Measurements from ENCODE around the gene GFY. TPM values are rescaled to one million over a fixed set of nuclear protein-coding genes. Genes with fewer than 3 reads are reported as not detected.
A peak's percentile ranks its signal among the peaks of the same experiment; 100 is the strongest.
"Not testable (repeated sequence)": the region's sequence is repeated elsewhere in the genome, so short reads cannot be mapped to it uniquely, and the experiment has no call there.

Gene GFY
- total RNA-seq, 6 donors from 2014 or later: not detected

GRCh38 chr19:49468746-49469447 lies 43.7 kb downstream of the GFY start:
- peaks cover 0 to 33% (median 21%) of the 10 kb centered on the region in 4 donors for H3K36me3 ChIP-seq
- no peak overlapping the region for H3K4me3 ChIP-seq
- 59 to 60% methylated on average over 14 to 15 of the region's 15 CpGs for WGBS, 2 donors
- no peak for TF ChIP-seq CTCF (IDR thresholded peaks at IDR 0.05)
- no peak for TF ChIP-seq POLR2A (IDR thresholded peaks at IDR 0.05)
- TF ChIP-seq POLR2AphosphoS5 (IDR thresholded peaks at IDR 0.05): no peak
- no peak for TF ChIP-seq EP300 (IDR thresholded peaks at IDR 0.05)
- no peaks in the 10 kb centered on the region for H3K27me3 ChIP-seq
- DNase-seq (peak; percentile 46 to 67), ATAC-seq (ENCODE audit: low FRiP score in 2 of 2) (peak; percentile 19 to 92)
- H3K4me1 ChIP-seq: peaks cover 5 to 30% (median 16%) of the 10 kb centered on the region in 4 donors
- peak overlapping the region; percentile 30 to 73 (median 50) for H3K27ac ChIP-seq
- no peaks in the 10 kb centered on the region for H3K9me3 ChIP-seq

- Histone ChIP-seq H3K4me1 (peaks cover 9 to 38% (median 22%) of the 10 kb centered on the region in 4 donors), H3K27ac (peak overlapping the region in 2 of 4 donors; percentile 26 to 52), H3K4me3 (no peak overlapping the region), H3K27me3 (no peaks in the 10 kb centered on the region), H3K36me3 (peaks cover 0 to 22% (median 11%) of the 10 kb centered on the region in 4 donors), H3K9me3 (no peaks in the 10 kb centered on the region)
- ATAC-seq (ENCODE audit: low FRiP score in 2 of 2): no peak
- 68 to 82% methylated on average over 7 to 25 of the region's 25 CpGs for WGBS, 2 donors
- no peak for TF ChIP-seq POLR2A (IDR thresholded peaks at IDR 0.05)
- peak in 3 of 6 experiments; percentile 19 to 41 (median 25) for TF ChIP-seq CTCF (IDR thresholded peaks at IDR 0.05)
- DNase-seq: peak; percentile 43 to 84
Observed at GRCh38 chr19:49469828-49470614, 44.8 kb downstream of the GFY start.

- 65 to 82% methylated on average over 8 of the region's 8 CpGs for WGBS, 2 donors
Observed at GRCh38 chr19:49470615-49470978, 45.4 kb downstream of the GFY start.

GRCh38 chr19:49472936-49473335 lies 47.7 kb downstream of the GFY start:
- H3K4me3 ChIP-seq: no peak overlapping the region
- peak overlapping the region in 3 of 4 donors; percentile 87 to 92 (median 90) for H3K27ac ChIP-seq
- peaks cover 9 to 38% (median 22%) of the 10 kb centered on the region in 4 donors for H3K4me1 ChIP-seq
- no peaks in the 10 kb centered on the region for H3K9me3 ChIP-seq
- ATAC-seq (ENCODE audit: low FRiP score in 2 of 2) (no peak), DNase-seq (no peak)
- H3K36me3 ChIP-seq: peaks cover 0 to 7% (median 0%) of the 10 kb centered on the region in 4 donors
- H3K27me3 ChIP-seq: no peaks in the 10 kb centered on the region
- 58 to 60% methylated on average over 9 of the region's 9 CpGs for WGBS, 2 donors
- no peak for TF ChIP-seq POLR2AphosphoS5 (IDR thresholded peaks at IDR 0.05)
- TF ChIP-seq CTCF (IDR thresholded peaks at IDR 0.05): no peak
- no peak for TF ChIP-seq POLR2A (IDR thresholded peaks at IDR 0.05)
- no peak for TF ChIP-seq EP300 (IDR thresholded peaks at IDR 0.05)

More at GRCh38 chr19:49470615-49470978, 45.4 kb downstream of the GFY start:
- no peak for ATAC-seq (ENCODE audit: low FRiP score in 2 of 2)
- Histone ChIP-seq H3K36me3 (peaks cover 0 to 18% (median 7%) of the 10 kb centered on the region in 4 donors), H3K9me3 (no peaks in the 10 kb centered on the region), H3K27me3 (no peaks in the 10 kb centered on the region), H3K27ac (no peak overlapping the region), H3K4me1 (peaks cover 9 to 38% (median 22%) of the 10 kb centered on the region in 4 donors), H3K4me3 (no peak overlapping the region)
- TF ChIP-seq POLR2AphosphoS5 (IDR thresholded peaks at IDR 0.05) (no peak), CTCF (IDR thresholded peaks at IDR 0.05) (no peak), EP300 (IDR thresholded peaks at IDR 0.05) (no peak), POLR2A (IDR thresholded peaks at IDR 0.05) (no peak)
- DNase-seq: no peak

GRCh38 chr19:49473501-49473867 lies 48.3 kb downstream of the GFY start:
- Histone ChIP-seq H3K4me1 (peaks cover 9 to 35% (median 21%) of the 10 kb centered on the region in 4 donors), H3K27ac (peak overlapping the region; percentile 73 to 92 (median 88)), H3K4me3 (peak overlapping the region in 3 of 4 donors; percentile 47 to 85 (median 66))
- not testable (repeated sequence) for H3K36me3 ChIP-seq; DNase-seq; H3K9me3 ChIP-seq; H3K27me3 ChIP-seq; ATAC-seq (ENCODE audit: low FRiP score in 2 of 2)
- 52 to 71% methylated on average over 4 to 9 of the region's 9 CpGs for WGBS, 2 donors

Measured in upper lobe of left lung (tissue), 6 donors.